HG03378 (cell line): ENCODE measurements around the gene HAUS8.

Experiments used
- ATAC-seq: cut with Tn5 transposase; IDR thresholded peaks from one replicate; pipeline ENCODE4 v1.9.1; 2021; ENCODE audit warnings: mild to moderate bottlenecking, moderate library complexity; ENCODE audit not compliant: unreplicated experiment

HAUS8 gene

DNA sequence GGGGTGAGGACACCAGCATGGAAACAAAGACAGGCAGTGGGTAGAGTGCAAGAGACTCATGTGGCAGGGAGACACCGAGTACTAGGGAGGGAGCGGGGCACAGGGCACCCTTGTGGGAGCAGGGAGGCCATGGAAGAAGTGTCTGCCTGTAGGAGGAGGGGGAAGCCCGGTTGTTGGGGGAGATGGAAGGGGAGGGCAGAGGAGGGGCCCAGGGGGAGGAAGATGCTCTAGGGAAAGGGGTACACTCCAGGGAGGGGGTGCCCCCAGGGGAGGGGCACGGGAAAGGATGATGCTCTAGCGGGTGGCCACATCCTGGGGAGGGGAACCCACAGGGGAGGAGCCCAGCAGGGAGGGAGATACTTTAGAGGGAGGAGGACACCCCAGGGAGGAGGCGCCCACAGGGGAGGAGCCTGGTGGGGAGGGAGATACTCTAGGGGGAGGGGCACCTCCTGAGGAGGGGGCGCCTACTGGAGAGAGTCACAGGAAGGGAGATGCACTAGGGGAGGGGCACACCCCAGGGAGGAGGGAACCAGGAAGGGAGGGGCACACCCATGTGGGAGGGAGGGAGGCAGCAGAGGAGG lies 73.6 kb downstream of the HAUS8 start:
- no peak for ATAC-seq
